Thyroid gland (tissue), 4 donors: ENCODE measurements around the gene ABHD12B.

Experiments used
- POLR2A ChIP-seq, 2 donors: fragments of 450-650 bp; IDR thresholded peaks; one replicate each; pipeline ENCODE4 v1.6.1; 2017; ENCODE audit warnings: antibody characterized with exemption in 2 of 2, mild to moderate bottlenecking in 2 of 2, moderate library complexity in 1 of 2
- TF ChIP-seq, protein P1 (sequence below), 6 experiments: fragments of 200-600 bp in 3 of 6; fragments of 450-650 bp in 3 of 6; sonication (generic) in 3 of 6; IDR thresholded peaks; one replicate each; pipeline ENCODE4 v1.5.1; 2016 to 2019; ENCODE audit warnings: antibody characterized with exemption in 6 of 6, mild to moderate bottlenecking in 2 of 6, inconsistent platforms in 1 of 6, moderate library complexity in 1 of 6

DNA sequence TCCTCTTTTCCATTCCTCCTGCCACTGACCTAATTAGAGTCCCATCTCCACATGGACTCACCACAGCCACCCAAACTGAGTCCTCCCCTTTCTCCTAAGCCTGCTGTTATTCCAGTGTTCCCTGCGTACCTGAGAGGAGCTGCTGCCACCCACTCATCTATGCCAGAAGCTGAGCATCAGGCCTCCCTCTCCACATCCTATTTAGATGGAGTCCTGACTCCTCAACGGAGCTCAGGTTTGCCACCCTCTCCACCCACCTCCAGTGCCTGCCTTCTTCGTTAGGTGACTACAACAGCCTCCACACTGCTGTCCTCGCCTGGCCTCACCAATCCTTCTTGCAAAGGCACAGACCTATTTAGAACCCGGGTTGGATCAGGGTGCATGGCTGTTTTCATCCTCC lies 15.2 kb upstream of the ABHD12B start:
- TF ChIP-seq, protein P1, sequence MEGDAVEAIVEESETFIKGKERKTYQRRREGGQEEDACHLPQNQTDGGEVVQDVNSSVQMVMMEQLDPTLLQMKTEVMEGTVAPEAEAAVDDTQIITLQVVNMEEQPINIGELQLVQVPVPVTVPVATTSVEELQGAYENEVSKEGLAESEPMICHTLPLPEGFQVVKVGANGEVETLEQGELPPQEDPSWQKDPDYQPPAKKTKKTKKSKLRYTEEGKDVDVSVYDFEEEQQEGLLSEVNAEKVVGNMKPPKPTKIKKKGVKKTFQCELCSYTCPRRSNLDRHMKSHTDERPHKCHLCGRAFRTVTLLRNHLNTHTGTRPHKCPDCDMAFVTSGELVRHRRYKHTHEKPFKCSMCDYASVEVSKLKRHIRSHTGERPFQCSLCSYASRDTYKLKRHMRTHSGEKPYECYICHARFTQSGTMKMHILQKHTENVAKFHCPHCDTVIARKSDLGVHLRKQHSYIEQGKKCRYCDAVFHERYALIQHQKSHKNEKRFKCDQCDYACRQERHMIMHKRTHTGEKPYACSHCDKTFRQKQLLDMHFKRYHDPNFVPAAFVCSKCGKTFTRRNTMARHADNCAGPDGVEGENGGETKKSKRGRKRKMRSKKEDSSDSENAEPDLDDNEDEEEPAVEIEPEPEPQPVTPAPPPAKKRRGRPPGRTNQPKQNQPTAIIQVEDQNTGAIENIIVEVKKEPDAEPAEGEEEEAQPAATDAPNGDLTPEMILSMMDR (IDR thresholded peaks at IDR 0.05) = no peak
- TF ChIP-seq POLR2A (IDR thresholded peaks at IDR 0.05) = no peak
